Keratinocyte (primary cell): ENCODE results near the gene GDPD5. TPM values are rescaled to one million over a fixed set of nuclear protein-coding genes. Genes with fewer than 3 reads are reported as not detected.

ENCODE experiments used
- DNase-seq: peaks from one replicate; pipeline ENCODE4 v3.0.0-alpha.2; 2011; ENCODE audit warnings: low read depth, missing footprints, low spot score
- FAIRE-seq: peaks from 2 replicates; lab custom pipeline; 2011; peaks lifted over from hg19 to GRCh38; lab: Jason Lieb, UNC
- H2AFZ ChIP-seq: 2 replicates; pipeline ENCODE4 v1.6.0; 2012; ENCODE audit warnings: low read length, control low read depth, inconsistent platforms; ENCODE audit not compliant: control insufficient read depth
- H3K27ac ChIP-seq: 2 replicates; pipeline ENCODE4 v1.5.1; 2011; ENCODE audit warnings: low read length; ENCODE audit not compliant: control insufficient read depth, insufficient read depth
- H3K27me3 ChIP-seq: 3 replicates; pipeline ENCODE4 v1.6.0; 2011; ENCODE audit warnings: low read length; ENCODE audit not compliant: control insufficient read depth, insufficient read depth; ENCODE audit errors: extremely low read depth
- H3K36me3 ChIP-seq, 2 experiments: 2 replicates in 1 of 2; 3 replicates in 1 of 2; pipeline ENCODE4 v1.5.1; 2011; ENCODE audit warnings: low read length in 2 of 2, mild to moderate bottlenecking in 1 of 2; ENCODE audit not compliant: control insufficient read depth in 2 of 2, insufficient read depth in 2 of 2; ENCODE audit errors: extremely low read depth in 1 of 2
- H3K4me1 ChIP-seq: 3 replicates; pipeline ENCODE4 v1.5.1; 2011; ENCODE audit warnings: low read length; ENCODE audit not compliant: control insufficient read depth, insufficient read depth; ENCODE audit errors: extremely low read depth
- H3K4me2 ChIP-seq: 3 replicates; pipeline ENCODE4 v1.6.0; 2011; ENCODE audit warnings: low read depth, low read length; ENCODE audit not compliant: control insufficient read depth, insufficient read depth; ENCODE audit errors: extremely low read depth
- H3K4me3 ChIP-seq, 3 experiments: fragments of 200-600 bp in 1 of 3; sonication (generic) in 1 of 3; 2 replicates in 2 of 3; 3 replicates in 1 of 3; pipeline ENCODE4 v1.5.1; 2011 to 2016; ENCODE audit warnings: low read length in 3 of 3, mild to moderate bottlenecking in 3 of 3, control low read depth in 2 of 3, inconsistent platforms in 1 of 3, low read depth in 1 of 3, mixed read lengths in 1 of 3, mixed run types in 1 of 3, moderate library complexity in 1 of 3; ENCODE audit not compliant: control insufficient read depth in 2 of 3, insufficient read depth in 2 of 3; ENCODE audit errors: extremely low read depth in 1 of 3
- H3K79me2 ChIP-seq: 2 replicates; pipeline ENCODE4 v1.6.0; 2012; ENCODE audit warnings: low read length; ENCODE audit not compliant: control insufficient read depth, insufficient read depth
- H3K9ac ChIP-seq: 3 replicates; pipeline ENCODE4 v1.6.0; 2011; ENCODE audit warnings: low read length; ENCODE audit not compliant: control insufficient read depth, insufficient read depth; ENCODE audit errors: extremely low read depth
- H3K9me1 ChIP-seq: 3 replicates; pipeline ENCODE4 v1.6.0; 2011; ENCODE audit warnings: low read length; ENCODE audit not compliant: control insufficient read depth, insufficient read depth; ENCODE audit errors: extremely low read depth
- H3K9me3 ChIP-seq: 2 replicates; pipeline ENCODE4 v1.5.1; 2012; ENCODE audit warnings: low read depth, low read length; ENCODE audit not compliant: control insufficient read depth
- H4K20me1 ChIP-seq: 3 replicates; pipeline ENCODE4 v1.6.0; 2011; ENCODE audit warnings: low read length; ENCODE audit not compliant: control insufficient read depth, insufficient read depth; ENCODE audit errors: extremely low read depth
- CTCF ChIP-seq, 3 experiments: IDR thresholded peaks in 1 of 3; conservative IDR thresholded peaks in 1 of 3; optimal IDR thresholded peaks in 1 of 3; 2 replicates in 2 of 3; 3 replicates in 1 of 3; pipeline versions ENCODE3 to v1.5.1; 2011; ENCODE audit warnings: low read length in 3 of 3, mild to moderate bottlenecking in 3 of 3, moderate library complexity in 2 of 3, control low read depth in 1 of 3, inconsistent platforms in 1 of 3; ENCODE audit not compliant: insufficient read depth in 2 of 3; ENCODE audit errors: extremely low read depth in 1 of 3
- EZH2 ChIP-seq: IDR thresholded peaks from one replicate; pipeline ENCODE4 v1.6.1; 2012; ENCODE audit warnings: inconsistent platforms, mild to moderate bottlenecking, low read length, moderate library complexity
- dilution Hi-C: fragments of 300-500 bp; cut with MboI; formaldehyde crosslinking; loops from one replicate; pipeline ENCODE4 v1.7.0; 2020; ENCODE audit warnings: low sequenced_read_pairs; ENCODE audit not compliant: extremely low pct_ligation_motif_present
- polyA plus RNA-seq, 5 experiments: library from polyadenylated mRNA; depleted of rRNA in 3 of 5; stranded (reverse) in 3 of 5; stranded (forward) in 1 of 5; unstranded in 1 of 5; fragments of >200 nt; gene quantifications; 1 replicate in 1 of 5; 2 replicates in 3 of 5; 3 replicates in 1 of 5; pipeline versions ENCODE4 v1.2.1 to v1.2.3, GENCODE V29; 2011 to 2012; ENCODE audit warnings: missing spikeins in 2 of 5, low read depth in 1 of 5, low replicate concordance in 1 of 5

GDPD5 gene
- polyA plus RNA-seq, 1 donor (not counting 4 experiments of a cell fraction or from before 2014, with no cell fraction given), result 2.1 TPM

- TF ChIP-seq EZH2, result no peak
- no peak for TF ChIP-seq CTCF (optimal IDR thresholded peaks at IDR 0.05 in 1 of 3, IDR thresholded peaks at IDR 0.05 in 1 of 3, conservative IDR thresholded peaks at IDR 0.05 in 1 of 3; ENCODE audit: extremely low read depth in 1 of 3, insufficient read depth in 2 of 3, low read length in 3 of 3)
- Histone ChIP-seq H3K27ac (no peak overlapping the region), H3K79me2 (no peaks in the 10 kb centered on the region), H3K9me3 (no peaks in the 10 kb centered on the region), H3K4me2 (no peak overlapping the region), H3K9ac (no peak overlapping the region), H3K27me3 (peaks cover 11% of the 10 kb centered on the region), H3K9me1 (no peaks in the 10 kb centered on the region), H2AFZ (no peak overlapping the region), H4K20me1 (no peaks in the 10 kb centered on the region), H3K4me3 (no peak overlapping the region), H3K4me1 (peaks cover 4% of the 10 kb centered on the region), H3K36me3 (no peaks in the 10 kb centered on the region)
- dilution Hi-C loops, result no loop called here
- DNase-seq (no peak), FAIRE-seq (no peak)
Observed at GRCh38 chr11:75527938-75528735, 2.4 kb upstream of the GDPD5 start.

- Histone ChIP-seq H2AFZ (no peak overlapping the region), H3K27me3 (peaks cover 11% of the 10 kb centered on the region), H3K4me3 (no peak overlapping the region), H3K4me1 (peaks cover 1% of the 10 kb centered on the region), H3K9ac (no peak overlapping the region), H4K20me1 (no peaks in the 10 kb centered on the region), H3K27ac (no peak overlapping the region), H3K4me2 (no peak overlapping the region), H3K79me2 (no peaks in the 10 kb centered on the region), H3K9me1 (no peaks in the 10 kb centered on the region), H3K9me3 (no peaks in the 10 kb centered on the region), H3K36me3 (no peaks in the 10 kb centered on the region)
- TF ChIP-seq EZH2 (no peak), CTCF (optimal IDR thresholded peaks at IDR 0.05 in 1 of 3, IDR thresholded peaks at IDR 0.05 in 1 of 3, conservative IDR thresholded peaks at IDR 0.05 in 1 of 3; ENCODE audit: extremely low read depth in 1 of 3, insufficient read depth in 2 of 3, low read length in 3 of 3) (no peak)
- DNase-seq, result no peak
- FAIRE-seq, result no peak
- dilution Hi-C loops, result no loop called here
Observed at GRCh38 chr11:75527130-75527529, 1.4 kb upstream of the GDPD5 start.
